NCI-H748 treated with DMSO at 0.1 percent for 48 hours (cell line): ENCODE data around the gene WBP1L.
"Not testable (repeated sequence)": the region's sequence is repeated elsewhere in the genome, so short reads cannot be mapped to it uniquely, and the experiment has no call there.

Source experiments
- DNase-seq: peaks from one replicate; lab custom pipeline; 2025; lab: John Stamatoyannopoulos, UW

WBP1L gene

GRCh38 chr10:102743588-102744373 is at the start of gene WBP1L:
TSS of gene WBP1L (plus strand) at chr10:102743948. CDS start at chr10:102744054, 106 bp downstream.
- DNase-seq: peak; percentile 97

GRCh38 chr10:102695401-102695800 is 48.3 kb upstream of the WBP1L start:
- not testable (repeated sequence) for DNase-seq

GRCh38 chr10:102696736-102697135 is 47.0 kb upstream of the WBP1L start:
- no peak for DNase-seq

- no peak for DNase-seq
Observed at GRCh38 chr10:102698894-102699293, 44.9 kb upstream of the WBP1L start.

GRCh38 chr10:102701272-102701671 is 42.5 kb upstream of the WBP1L start:
- DNase-seq: no peak

- no peak for DNase-seq
Observed at GRCh38 chr10:102701796-102702195, 42.0 kb upstream of the WBP1L start.

GRCh38 chr10:102702742-102703141 is 41.0 kb upstream of the WBP1L start:
- DNase-seq: no peak

GRCh38 chr10:102704915-102705314 is 38.8 kb upstream of the WBP1L start:
- DNase-seq: no peak

- DNase-seq: no peak
Observed at GRCh38 chr10:102705531-102705930, 38.2 kb upstream of the WBP1L start.

- DNase-seq: no peak
Observed at GRCh38 chr10:102710609-102711008, 33.1 kb upstream of the WBP1L start.

GRCh38 chr10:102712089-102712488 is 31.7 kb upstream of the WBP1L start:
- DNase-seq: no peak

- no peak for DNase-seq
Observed at GRCh38 chr10:102712843-102713538, 30.8 kb upstream of the WBP1L start.

GRCh38 chr10:102713539-102713813 is 30.3 kb upstream of the WBP1L start:
- no peak for DNase-seq

- peak; percentile 86 for DNase-seq
Observed at GRCh38 chr10:102713814-102714620, 29.7 kb upstream of the WBP1L start, which contains the start of gene ARL3. TSS of gene ARL3 (minus strand) at chr10:102714397. CDS start at chr10:102714275, 122 bp downstream.

GRCh38 chr10:102714621-102715455 is 28.9 kb upstream of the WBP1L start, which contains the start of gene SFXN2:
TSS of gene SFXN2 (plus strand) at chr10:102714636. CDS start at chr10:102726637, 12,001 bp downstream.
- no peak for DNase-seq

GRCh38 chr10:102715880-102716279 is 27.9 kb upstream of the WBP1L start:
- no peak for DNase-seq

GRCh38 chr10:102716900-102717565 is 26.7 kb upstream of the WBP1L start:
- DNase-seq: not testable (repeated sequence)

GRCh38 chr10:102718220-102718619 is 25.5 kb upstream of the WBP1L start:
- no peak for DNase-seq

- DNase-seq: no peak
Observed at GRCh38 chr10:102720337-102720736, 23.4 kb upstream of the WBP1L start.

- no peak for DNase-seq
Observed at GRCh38 chr10:102720775-102721301, 22.9 kb upstream of the WBP1L start.

- no peak for DNase-seq
Observed at GRCh38 chr10:102721954-102722353, 21.8 kb upstream of the WBP1L start.
